HEK293 (cell line): ENCODE results near the gene LRRC4C.

Source experiments
- CTCF ChIA-PET: fragments of 350-600 bp; formaldehyde crosslinking; extraction: SDS; loops from one replicate; lab custom pipeline; 2021; ENCODE audit warnings: antibody characterized with exemption; lab: Yijun Ruan, JAX
- POLR2A ChIA-PET: fragments of 300-600 bp; formaldehyde crosslinking; extraction: SDS; loops from one replicate; lab custom pipeline; 2020; ENCODE audit warnings: antibody characterized with exemption, inconsistent platforms; lab: Yijun Ruan, JAX
- H3K27ac ChIP-seq: fragments of 200-500 bp; sonication (Bioruptor generic); 2 replicates; pipeline ENCODE4 v1.5.1; 2014; ENCODE audit warnings: low read depth, low read length, control low read depth, inconsistent platforms; ENCODE audit errors: extremely low read depth
- H3K36me3 ChIP-seq, 2 experiments: fragments of 200-500 bp in 1 of 2; sonication (Bioruptor generic) in 1 of 2; 1 replicate in 1 of 2; 2 replicates in 1 of 2; pipeline ENCODE4 v1.5.1; 2014 to 2017; ENCODE audit warnings: inconsistent platforms in 2 of 2, low read length in 2 of 2; ENCODE audit not compliant: control insufficient read depth in 2 of 2, insufficient read depth in 1 of 2
- H3K4me1 ChIP-seq: fragments of 200-500 bp; sonication (Bioruptor generic); 2 replicates; pipeline ENCODE4 v1.5.1; 2014; ENCODE audit warnings: mild to moderate bottlenecking, low read length, inconsistent platforms; ENCODE audit not compliant: control insufficient read depth, insufficient read depth
- H3K4me3 ChIP-seq: 2 replicates; pipeline ENCODE4 v1.5.1; 2011; ENCODE audit warnings: low read depth, mild to moderate bottlenecking, control low read depth, low read length, moderate library complexity
- H3K9me3 ChIP-seq: fragments of 200-500 bp; sonication (Bioruptor generic); 2 replicates; pipeline ENCODE4 v1.5.1; 2014; ENCODE audit warnings: low read depth, low read length, inconsistent platforms; ENCODE audit not compliant: control insufficient read depth, insufficient read depth
- GLIS1 ChIP-seq: fragments of 450-650 bp; formaldehyde crosslinking; IDR thresholded peaks from 2 replicates; pipeline ENCODE4 v1.5.1; 2016; ENCODE audit warnings: missing biosample characterization, missing genetic modification characterization
- KLF16 ChIP-seq: fragments of 450-650 bp; formaldehyde crosslinking; IDR thresholded peaks from 2 replicates; pipeline ENCODE4 v1.5.1; 2017; ENCODE audit warnings: missing biosample characterization, missing genetic modification characterization
- SCRT2 ChIP-seq: fragments of 450-650 bp; formaldehyde crosslinking; IDR thresholded peaks from 2 replicates; pipeline ENCODE4 v1.5.1; 2016; ENCODE audit warnings: missing biosample characterization, missing genetic modification characterization
- ZBTB20 ChIP-seq: fragments of 450-650 bp; formaldehyde crosslinking; IDR thresholded peaks from 2 replicates; pipeline ENCODE4 v1.5.1; 2016; ENCODE audit warnings: missing biosample characterization, missing genetic modification characterization
- ZBTB21 ChIP-seq: fragments of 450-650 bp; formaldehyde crosslinking; IDR thresholded peaks from 2 replicates; pipeline ENCODE4 v1.5.1; 2017; ENCODE audit warnings: missing biosample characterization, missing genetic modification characterization
- ZBTB44 ChIP-seq: fragments of 450-650 bp; IDR thresholded peaks from 2 replicates; pipeline ENCODE4 v1.5.1; 2018; ENCODE audit warnings: missing biosample characterization, mild to moderate bottlenecking, missing genetic modification characterization
- ZFP37 ChIP-seq: fragments of 450-650 bp; formaldehyde crosslinking; IDR thresholded peaks from 2 replicates; pipeline ENCODE4 v1.5.1; 2016; ENCODE audit warnings: missing biosample characterization, missing genetic modification characterization
- ZNF132 ChIP-seq: fragments of 450-650 bp; formaldehyde crosslinking; IDR thresholded peaks from 2 replicates; pipeline ENCODE4 v1.5.1; 2017; ENCODE audit warnings: missing biosample characterization, missing genetic modification characterization, borderline replicate concordance
- ZNF169 ChIP-seq: fragments of 450-650 bp; formaldehyde crosslinking; IDR thresholded peaks from 2 replicates; pipeline ENCODE4 v1.5.1; 2016; ENCODE audit warnings: missing biosample characterization, missing genetic modification characterization
- ZNF202 ChIP-seq: fragments of 450-650 bp; formaldehyde crosslinking; IDR thresholded peaks from 2 replicates; pipeline ENCODE4 v1.5.1; 2016; ENCODE audit warnings: missing biosample characterization, missing genetic modification characterization, borderline replicate concordance
- ZNF398 ChIP-seq: fragments of 450-650 bp; formaldehyde crosslinking; IDR thresholded peaks from 2 replicates; pipeline ENCODE4 v1.5.1; 2017; ENCODE audit warnings: missing biosample characterization, missing genetic modification characterization
- ZNF404 ChIP-seq: fragments of 450-650 bp; formaldehyde crosslinking; IDR thresholded peaks from 2 replicates; pipeline ENCODE4 v1.5.1; 2017; ENCODE audit warnings: missing biosample characterization, missing genetic modification characterization
- ZNF416 ChIP-seq: fragments of 450-650 bp; formaldehyde crosslinking; IDR thresholded peaks from 2 replicates; pipeline ENCODE4 v1.5.1; 2016; ENCODE audit warnings: missing biosample characterization, missing genetic modification characterization
- ZNF501 ChIP-seq: fragments of 450-650 bp; formaldehyde crosslinking; IDR thresholded peaks from 2 replicates; pipeline ENCODE4 v1.5.1; 2016; ENCODE audit warnings: missing biosample characterization, missing genetic modification characterization
- ZNF513 ChIP-seq: fragments of 450-650 bp; IDR thresholded peaks from 2 replicates; pipeline ENCODE4 v1.5.1; 2018; ENCODE audit warnings: missing biosample characterization, missing genetic modification characterization
- ZNF544 ChIP-seq: fragments of 450-650 bp; formaldehyde crosslinking; IDR thresholded peaks from 2 replicates; pipeline ENCODE4 v1.5.0; 2017; ENCODE audit warnings: missing biosample characterization, missing genetic modification characterization
- ZNF561 ChIP-seq: fragments of 450-650 bp; IDR thresholded peaks from 2 replicates; pipeline ENCODE4 v1.5.1; 2018; ENCODE audit warnings: missing biosample characterization, missing genetic modification characterization, borderline replicate concordance
- ZNF677 ChIP-seq: fragments of 450-650 bp; IDR thresholded peaks from 2 replicates; pipeline ENCODE4 v1.5.0; 2018; ENCODE audit warnings: missing biosample characterization, mild to moderate bottlenecking, missing genetic modification characterization, moderate library complexity

The LRRC4C gene

GRCh38 chr11:40380835-40381234 is 1078.6 kb downstream of the LRRC4C start:
- H3K36me3 ChIP-seq: no peaks in the 10 kb centered on the region
- H3K4me1 ChIP-seq: no peaks in the 10 kb centered on the region
- POLR2A ChIA-PET: no interaction called here
- TF ChIP-seq ZNF677 (tag by site-specific recombination) (no peak), ZNF202 (no peak), ZBTB21 (tag by site-specific recombination) (no peak), ZFP37 (tag by site-specific recombination) (no peak), ZNF561 (tag by site-specific recombination) (no peak)
- TF ChIP-seq, all 188 proteins: peak for 0
- no peaks in the 10 kb centered on the region for H3K9me3 ChIP-seq
- CTCF ChIA-PET: no interaction called here
- H3K4me3 ChIP-seq: no peak overlapping the region
- H3K27ac ChIP-seq: no peak overlapping the region

GRCh38 chr11:40376331-40376730 is 1083.1 kb downstream of the LRRC4C start:
- POLR2A ChIA-PET: no interaction called here

More at GRCh38 chr11:40376331-40376730, 1083.1 kb downstream of the LRRC4C start:
- Histone ChIP-seq H3K4me1 (no peaks in the 10 kb centered on the region), H3K36me3 (no peaks in the 10 kb centered on the region), H3K4me3 (no peak overlapping the region), H3K27ac (no peak overlapping the region), H3K9me3 (no peaks in the 10 kb centered on the region)
- CTCF ChIA-PET: no interaction called here
- no peak for TF ChIP-seq ZNF416
- no peak for TF ChIP-seq GLIS1 (tag by site-specific recombination)
- no peak for TF ChIP-seq ZNF513 (tag by site-specific recombination)
- no peak for TF ChIP-seq ZNF404 (tag by site-specific recombination)
- TF ChIP-seq ZNF544: no peak
- TF ChIP-seq ZNF169 (tag by site-specific recombination): no peak
- no peak for TF ChIP-seq KLF16 (tag by site-specific recombination)
- TF ChIP-seq ZBTB20 (tag by site-specific recombination): no peak
- no peak for TF ChIP-seq SCRT2
- no peak for TF ChIP-seq ZBTB44 (tag by site-specific recombination)
- no peak for TF ChIP-seq ZNF132 (tag by site-specific recombination)
- TF ChIP-seq ZNF398: no peak
- TF ChIP-seq ZNF501 (tag by site-specific recombination): no peak
